ENCODE results near the gene UBE2M.

- TF ChIP-seq CTCF (conservative IDR thresholded peaks at IDR 0.05 in 1 of 2, IDR thresholded peaks at IDR 0.05 in 1 of 2; ENCODE audit: extremely low read depth in 1 of 2, insufficient read depth in 1 of 2, low read depth in 1 of 2, low read length in 2 of 2): no peak
- no peak for TF ChIP-seq EZH2 (IDR thresholded peaks at IDR 0.05; ENCODE audit: borderline replicate concordance, low read length)
Measured at GRCh38 chr19:58558623-58559274, 338 bp upstream of the UBE2M start.
